GM18517 (cell line): ENCODE measurements around the gene SPATA46.

Source experiments
- ATAC-seq: cut with Tn5 transposase; IDR thresholded peaks from one replicate; pipeline ENCODE4 v1.9.1; 2021; ENCODE audit warnings: mild to moderate bottlenecking, moderate library complexity; ENCODE audit not compliant: unreplicated experiment

The SPATA46 gene

DNA sequence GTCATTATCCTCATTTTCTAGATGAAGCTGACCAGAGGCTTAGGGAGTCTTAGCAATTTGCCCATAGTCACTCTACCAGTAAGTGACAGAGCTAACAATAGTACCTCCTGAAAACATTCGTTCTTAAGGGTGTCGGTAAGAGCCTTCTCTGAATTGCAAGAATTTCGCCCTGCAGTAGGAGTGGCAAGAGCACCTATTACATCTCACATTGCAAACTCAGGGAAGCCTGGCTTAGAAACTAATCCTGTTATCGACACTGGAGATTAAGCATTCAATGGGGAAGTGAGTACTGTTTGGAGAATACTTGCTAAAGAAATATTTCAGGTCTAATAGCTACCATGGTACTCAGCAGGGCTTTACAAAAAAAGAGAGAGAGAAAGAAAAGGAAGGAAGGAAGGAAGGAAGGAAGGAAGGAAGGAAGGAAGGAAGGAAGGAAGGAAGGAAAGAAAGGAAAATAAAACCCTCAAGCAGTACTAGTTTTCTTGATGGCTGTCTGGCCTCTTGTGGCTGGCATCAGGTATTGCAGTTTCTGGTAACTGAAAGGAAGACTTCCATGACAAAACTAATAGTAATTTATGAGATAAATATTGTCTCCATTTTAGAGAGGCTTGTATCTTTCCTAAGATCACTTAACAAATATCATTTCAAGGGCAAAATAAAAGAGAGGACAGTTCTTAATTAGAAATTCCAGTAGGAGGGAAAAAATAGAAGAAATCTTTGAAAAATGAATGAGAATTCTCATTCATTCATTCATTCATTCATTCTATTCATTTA is 15.3 kb upstream of the SPATA46 start:
- ATAC-seq: no peak

DNA sequence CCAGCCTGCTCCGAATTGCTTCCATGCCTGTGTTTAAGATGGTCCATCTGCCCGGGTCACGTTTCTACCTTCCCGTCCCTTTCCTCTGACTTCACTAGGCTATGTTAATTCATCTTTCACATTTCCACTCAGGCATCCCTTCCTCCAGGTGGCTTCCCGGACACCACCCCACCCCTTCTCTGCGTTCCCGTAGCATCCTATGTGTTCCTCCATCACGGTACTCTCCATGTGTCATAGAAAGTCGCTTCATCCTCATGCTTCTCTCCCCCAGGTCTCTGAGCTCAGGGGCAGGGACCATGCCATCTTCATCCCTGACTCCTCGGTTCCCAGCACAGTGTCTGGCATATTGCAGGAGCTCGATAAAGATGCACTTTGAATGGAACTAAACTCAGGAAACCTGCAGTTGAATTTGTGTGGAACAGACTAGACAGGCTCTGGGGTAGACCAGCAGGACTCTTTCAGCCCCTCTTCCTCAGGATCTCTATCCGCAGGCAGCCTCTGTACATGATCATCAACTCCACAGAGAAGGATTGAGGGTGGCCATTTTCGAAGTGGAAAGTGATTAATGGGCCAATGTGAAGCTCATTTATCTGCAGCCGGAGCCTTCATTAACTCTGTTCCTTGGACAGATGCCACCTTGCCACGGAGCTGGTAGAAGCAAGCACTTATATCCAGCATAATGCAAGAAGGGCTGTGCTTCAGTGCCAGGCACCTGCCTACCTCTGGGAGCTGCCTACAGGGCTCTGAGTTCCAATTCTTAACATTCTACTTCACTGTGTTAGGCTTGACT is 13.9 kb upstream of the SPATA46 start:
- ATAC-seq: no peak

DNA sequence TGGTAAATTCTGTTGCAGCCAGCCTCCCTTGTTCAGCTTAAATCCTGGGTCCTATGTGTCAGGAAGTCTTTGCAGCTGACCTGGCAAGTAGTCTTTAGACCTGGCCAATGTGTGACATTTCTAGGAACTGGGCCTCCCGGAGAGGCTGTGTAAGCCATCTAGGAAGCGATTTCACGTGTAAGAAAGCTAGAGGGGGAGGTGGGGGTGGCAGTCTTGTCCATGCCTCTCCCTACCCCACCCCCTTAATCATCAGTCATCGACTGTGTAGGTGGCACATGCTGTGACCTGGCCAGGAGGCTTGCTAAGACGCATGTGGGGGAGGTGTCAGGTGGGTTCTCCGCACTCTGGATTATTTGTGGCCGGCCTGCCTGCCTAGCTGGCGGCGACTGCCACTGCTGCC is 13.3 kb upstream of the SPATA46 start:
- no peak for ATAC-seq

DNA sequence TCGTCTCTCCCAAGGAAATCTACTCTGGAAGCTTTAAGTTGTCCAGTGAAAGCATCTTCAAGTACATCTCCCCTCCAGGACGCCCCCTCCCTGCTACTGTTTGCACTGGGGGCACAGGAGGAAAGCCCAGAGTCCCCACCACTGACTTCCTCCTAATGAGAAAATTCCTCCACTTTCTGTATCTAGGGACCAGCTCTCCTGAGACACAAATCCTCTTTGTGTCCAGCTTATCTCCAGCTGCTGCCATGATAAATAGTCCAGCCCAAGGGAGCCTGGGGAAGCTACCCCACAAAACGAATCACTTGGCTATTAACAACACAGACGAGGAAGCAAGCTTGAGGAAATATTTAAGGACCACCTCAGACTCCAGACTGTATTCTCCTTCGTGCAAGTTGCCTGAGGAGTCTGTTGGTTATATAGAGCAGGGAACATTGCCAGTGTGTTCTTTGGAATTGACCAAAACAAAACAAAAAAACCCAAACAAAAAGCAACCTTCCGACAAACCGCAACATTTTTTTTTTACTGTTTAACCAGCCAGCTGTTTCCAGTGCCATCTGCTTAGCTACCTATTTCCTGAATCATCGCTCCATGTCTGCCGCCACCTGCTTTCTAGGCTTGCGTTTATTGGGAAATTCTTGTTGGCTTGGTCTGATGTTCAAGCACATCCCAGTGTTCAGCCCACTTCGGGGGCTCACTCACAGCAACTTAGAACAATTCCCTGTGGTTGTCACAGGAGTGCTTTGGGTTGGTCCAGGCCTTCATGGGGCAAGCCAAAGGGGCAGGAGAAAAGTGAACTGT is 12.6 kb upstream of the SPATA46 start:
- no peak for ATAC-seq

DNA sequence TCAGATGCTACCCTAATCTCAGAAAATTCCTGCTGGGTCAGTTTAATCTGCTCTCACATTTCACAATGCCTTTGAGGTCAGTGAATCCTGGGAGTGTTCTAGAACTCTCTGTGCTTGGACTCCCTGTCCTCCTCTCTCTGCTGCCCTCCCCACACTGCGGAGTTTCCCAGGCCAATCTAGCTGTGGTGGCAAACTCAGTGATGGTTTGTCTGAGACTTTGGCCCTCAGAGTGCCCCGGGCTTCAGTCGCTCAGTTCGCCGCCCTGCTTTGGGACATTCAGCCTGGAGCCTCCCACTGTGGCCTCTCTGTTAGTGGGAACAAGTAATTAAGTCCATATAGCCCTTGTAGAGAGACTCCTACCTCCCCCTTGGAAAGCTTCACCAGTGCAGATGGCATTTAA is 12.0 kb upstream of the SPATA46 start:
- ATAC-seq: no peak

DNA sequence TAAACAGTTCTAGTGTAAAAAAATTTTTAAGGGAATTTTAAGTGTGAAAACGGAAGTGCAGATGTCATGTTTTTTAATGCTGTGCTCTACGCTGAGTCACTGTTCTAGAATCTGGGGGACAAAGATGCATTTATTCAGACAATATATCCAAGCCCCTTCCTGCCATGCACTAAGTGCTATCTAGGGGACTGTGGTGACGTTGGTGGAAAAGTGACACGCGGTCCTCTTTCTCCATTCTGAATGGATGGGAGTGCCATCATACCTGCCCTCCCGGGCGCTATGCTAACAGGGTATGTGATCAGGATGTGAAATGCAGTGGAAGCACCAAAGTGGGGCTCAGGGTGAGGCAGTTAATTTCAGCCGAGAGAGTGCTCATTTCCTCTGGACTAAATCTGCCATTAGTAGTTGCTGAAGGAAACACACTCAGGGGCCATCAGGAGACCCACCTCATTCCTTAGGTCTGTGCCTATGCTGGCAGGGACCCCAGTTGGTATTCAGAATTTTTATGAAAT is 11.5 kb upstream of the SPATA46 start:
- no peak for ATAC-seq

DNA sequence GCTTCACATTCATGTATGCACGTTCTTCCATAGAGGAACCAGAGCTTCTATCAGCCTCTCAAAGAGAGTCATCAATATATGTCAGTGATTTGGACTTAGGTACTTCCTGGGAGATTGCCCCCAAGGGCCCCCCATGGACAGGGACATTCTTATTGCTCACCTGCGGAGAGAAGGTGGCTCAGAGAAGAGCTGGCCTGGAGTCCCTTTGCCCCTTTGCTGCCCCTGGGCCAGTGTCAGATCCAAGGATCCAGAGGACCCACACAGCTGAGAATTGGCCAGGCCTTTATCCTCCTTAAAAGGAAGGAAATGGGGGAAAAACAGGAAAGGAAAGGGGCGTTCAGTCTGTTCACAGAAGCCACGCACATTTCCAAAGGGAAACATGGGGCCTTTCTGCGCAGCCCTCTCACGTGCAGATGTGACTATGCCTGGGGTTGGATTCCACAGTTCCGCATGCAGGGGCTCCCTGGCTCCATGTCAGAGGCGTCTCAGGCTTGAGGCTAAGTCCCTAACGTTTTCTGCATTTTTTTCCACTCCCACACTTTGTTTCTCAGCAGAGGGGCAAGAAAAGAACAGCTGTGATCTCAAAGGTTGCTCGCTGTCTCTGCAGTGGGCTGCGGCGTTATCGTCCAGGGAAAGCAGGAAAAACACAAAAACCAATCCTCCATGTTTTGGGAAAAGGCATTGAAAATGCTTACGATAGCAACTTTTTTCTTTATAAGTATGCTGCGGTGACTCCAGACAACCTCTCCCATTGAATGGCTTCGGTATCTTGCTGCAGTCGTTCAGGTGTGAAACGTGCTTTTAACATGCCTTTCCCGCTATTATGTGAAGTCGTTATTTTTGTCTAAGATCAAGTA is 10.8 kb upstream of the SPATA46 start:
- no peak for ATAC-seq

DNA sequence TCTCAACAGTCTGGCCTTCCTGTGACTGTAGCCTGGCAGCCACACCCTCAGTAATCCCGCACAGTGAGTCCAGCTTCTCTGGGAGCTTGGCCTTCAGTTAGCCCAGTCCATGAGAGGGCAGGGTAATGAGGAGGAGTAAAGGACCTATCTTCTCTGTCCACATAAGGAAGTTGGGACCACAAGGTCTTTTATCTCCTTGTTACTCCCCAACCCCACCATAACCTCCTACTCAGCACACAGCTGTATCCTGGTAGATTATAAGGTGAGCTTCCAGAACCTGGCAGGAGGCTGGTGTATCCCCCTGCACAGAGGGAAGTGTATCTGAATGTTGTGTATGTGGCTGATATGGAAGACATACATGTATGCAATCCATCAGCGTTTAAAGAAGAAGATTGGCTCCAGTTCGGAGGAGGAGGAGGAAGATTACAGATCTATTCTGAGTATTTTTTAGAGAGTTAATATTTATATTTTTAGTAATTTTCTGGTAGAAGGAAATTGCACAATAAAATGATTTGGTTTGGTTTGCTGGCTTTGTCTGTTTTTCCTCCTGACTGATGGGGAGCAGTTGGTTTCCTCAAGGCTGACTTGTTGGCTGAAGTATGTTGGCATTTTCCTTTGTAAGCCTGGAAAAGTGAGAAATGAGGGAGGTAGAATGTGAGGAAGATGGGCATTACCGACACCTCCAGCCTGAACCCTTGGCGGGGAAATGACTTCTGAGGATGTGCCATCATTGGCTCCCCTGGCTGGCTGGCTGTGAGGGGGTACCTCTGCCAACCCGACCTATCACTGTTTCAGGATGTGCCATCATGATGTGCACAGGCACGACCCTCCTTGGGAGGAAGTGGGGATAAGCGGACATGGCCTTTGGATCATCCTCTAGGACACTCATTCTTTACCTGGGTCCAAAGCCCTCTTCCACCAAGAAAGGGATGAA is 9.9 kb upstream of the SPATA46 start:
- no peak for ATAC-seq

DNA sequence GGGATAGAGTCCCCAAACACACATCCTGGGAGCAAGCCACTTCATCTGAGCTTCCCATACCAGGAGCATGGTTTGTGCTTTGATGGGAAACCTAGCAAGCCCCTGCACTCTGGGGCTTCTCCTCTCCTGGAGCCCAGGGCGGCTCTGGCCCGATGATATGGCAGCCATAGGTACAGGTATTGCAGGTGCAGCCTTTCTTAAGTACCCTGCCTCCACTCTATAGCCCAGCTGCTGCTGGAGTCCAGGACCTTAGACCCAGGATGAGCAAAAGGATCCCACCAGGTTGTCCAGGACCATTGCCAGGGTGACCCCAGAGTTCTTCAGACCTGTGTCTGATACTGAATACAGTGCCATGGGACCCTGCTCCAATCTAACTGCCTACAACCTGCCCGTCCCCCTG is 9.0 kb upstream of the SPATA46 start:
- no peak for ATAC-seq

DNA sequence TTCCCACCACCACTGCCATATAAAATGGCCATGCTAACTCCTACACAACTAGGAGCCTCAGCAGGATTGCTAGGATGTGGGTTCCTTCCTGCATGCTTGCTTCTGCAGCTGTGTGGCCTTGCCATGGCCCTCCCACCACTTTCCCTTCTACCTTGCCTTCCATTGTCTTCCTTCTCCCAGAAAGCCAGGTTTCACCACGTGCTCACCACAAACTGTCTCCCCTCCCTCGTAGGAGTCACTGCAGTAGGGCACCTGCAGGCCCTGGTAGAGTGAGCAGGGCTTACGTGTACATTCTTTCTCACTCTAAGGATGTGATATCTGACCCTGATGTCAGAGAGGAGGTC is 8.6 kb upstream of the SPATA46 start:
- no peak for ATAC-seq

DNA sequence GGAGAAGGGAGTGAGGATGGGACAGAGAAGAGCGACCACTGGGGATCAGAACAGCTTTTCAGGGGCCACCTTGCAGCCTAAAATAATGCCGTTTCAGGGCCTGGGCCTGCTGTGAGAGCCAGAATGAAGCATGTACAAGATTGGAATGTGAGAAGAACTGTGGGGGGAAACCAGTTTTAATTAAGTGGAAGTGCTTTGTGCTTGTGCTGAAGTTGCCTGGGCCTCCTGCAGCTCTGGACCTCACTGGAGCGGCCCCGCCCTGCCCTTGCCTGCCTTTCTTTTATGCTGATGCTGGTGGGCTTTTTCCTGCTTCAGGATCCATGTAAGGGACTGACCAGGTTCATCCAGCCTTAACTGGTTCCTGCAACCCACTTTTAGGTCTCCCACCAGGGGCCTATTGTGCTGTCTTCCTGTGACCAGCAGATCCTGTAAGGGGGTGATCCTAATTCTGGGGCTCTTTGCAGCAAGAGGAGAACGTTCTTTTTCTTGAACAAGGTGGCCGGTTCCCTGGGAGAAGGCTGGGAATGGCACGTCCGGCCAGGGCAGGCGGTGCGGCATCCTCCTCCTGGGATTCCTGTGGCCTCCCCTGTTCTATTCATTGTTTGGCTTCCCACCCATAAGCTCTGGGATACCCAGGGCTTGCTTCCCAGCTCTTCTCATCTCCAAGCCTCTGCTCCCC is 8.1 kb upstream of the SPATA46 start:
- ATAC-seq: no peak

DNA sequence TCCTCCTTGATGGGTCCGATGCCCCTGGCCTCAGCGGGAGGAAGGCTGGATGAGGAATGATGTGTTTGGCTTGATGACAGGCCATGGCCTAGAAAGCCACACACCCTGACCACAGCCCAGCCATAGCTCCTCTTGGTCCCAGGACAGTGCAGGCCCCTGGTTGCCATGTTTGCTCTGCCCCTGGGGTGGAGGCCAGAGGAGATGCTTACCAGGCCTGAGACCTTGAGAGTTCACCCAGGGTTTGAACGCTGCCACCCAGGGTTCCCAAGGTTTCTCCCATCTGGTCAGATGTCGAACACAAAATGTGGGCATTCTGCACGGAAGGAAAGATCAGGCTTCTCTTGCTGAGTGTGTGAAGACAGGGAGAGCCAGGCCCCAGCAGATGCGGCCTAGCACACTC is 7.5 kb upstream of the SPATA46 start:
- no peak for ATAC-seq

DNA sequence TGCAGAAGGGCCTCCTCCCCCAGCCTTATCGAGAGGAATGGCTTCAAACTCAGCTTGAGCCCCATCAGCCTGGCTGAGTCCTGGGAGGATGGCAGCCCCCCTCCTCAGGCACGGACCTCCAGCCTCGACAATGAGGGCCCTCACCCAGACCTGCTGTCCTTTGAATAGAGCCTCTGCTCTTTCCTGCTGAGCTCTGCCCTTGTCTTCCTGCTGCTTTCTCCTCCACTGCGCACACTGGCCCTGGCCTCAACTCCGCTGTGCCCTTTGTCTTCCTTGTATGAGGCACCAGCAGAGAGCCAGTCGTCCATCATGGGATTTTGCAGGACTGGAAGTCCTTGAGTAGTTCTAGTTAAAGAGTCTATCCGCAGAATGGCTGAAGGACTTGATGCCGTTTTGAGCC is 6.9 kb upstream of the SPATA46 start:
- ATAC-seq: no peak

DNA sequence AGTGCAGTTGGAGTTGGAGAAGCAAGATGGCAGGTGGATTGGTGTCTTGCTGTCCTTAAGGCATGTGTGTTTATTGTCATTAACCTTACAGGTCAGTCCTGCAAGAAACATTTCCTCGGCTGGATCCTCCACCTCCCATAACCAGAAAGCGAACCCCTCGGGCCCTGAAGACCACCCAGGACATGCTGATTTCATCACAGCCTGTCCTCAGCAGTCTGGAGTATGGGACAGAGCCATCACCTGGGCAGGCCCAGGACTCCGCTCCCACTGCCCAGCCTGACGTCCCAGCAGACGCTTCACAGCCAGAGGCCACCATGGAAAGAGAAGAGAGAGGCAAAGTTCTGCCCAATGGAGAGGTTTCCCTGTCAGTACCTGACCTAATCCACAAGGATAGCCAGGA is 6.4 kb upstream of the SPATA46 start:
- no peak for ATAC-seq

DNA sequence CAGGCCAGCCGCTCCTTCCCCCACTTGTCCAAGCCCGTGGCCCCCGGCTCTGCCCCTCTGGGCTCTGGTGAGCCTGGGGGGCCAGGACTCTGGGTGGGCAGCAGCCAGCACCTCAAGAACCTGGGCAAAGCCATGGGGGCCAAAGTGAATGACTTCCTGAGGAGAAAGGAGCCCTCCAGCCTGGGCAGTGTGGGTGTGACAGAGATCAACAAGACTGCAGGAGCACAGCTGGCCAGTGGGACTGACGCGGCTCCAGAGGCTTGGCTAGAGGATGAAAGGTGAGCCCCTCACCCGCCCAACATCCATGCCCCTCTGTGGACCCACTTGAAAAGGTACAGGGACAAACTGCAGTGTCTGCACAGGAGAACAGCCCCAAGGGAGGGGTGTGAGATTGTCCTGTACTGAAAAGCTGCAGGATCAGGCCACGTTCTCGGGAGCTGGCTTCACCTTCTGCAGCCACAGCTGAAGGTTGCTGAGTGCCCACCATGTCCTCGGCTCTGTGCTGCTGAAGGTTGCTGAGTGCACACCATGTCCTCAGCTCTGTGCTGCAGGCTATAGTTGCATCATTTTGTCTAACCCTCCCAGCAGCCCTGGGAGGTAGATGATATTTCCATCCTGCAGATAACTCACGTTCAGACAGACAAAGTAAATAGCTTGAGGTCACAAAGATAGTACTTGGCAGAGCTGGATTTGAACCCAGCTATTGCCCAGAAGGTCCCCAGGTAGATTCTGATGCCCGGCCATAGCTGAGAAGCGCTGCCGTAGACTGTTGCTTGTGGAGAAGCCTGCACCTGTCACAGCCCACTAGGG is 5.5 kb upstream of the SPATA46 start:
- no peak for ATAC-seq

DNA sequence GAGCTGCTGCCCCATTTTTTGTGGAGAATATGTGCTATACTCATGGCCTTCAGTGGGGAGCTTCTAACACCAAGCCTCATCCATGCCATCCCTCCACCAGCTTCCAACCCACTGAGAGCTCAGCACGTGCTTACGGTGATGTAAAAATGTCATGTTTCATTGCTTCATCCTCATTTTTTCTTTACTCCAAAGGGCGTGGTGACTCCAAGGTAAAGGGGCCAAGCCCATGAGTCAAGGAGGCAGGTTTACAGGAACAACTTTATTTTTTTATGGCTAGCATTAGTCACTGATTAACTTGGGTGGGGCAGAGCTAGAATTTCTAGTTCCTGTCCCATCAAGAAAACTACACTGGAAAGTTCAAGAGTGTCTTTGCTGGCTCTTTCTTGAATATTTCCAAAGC is 4.7 kb upstream of the SPATA46 start, which contains the start of gene C1orf226:
TSS of gene C1orf226 (plus strand) at position 346 of the 400 bp plus-strand sequence. CDS start 174 bp downstream, outside the sequence.
- ATAC-seq: no peak

DNA sequence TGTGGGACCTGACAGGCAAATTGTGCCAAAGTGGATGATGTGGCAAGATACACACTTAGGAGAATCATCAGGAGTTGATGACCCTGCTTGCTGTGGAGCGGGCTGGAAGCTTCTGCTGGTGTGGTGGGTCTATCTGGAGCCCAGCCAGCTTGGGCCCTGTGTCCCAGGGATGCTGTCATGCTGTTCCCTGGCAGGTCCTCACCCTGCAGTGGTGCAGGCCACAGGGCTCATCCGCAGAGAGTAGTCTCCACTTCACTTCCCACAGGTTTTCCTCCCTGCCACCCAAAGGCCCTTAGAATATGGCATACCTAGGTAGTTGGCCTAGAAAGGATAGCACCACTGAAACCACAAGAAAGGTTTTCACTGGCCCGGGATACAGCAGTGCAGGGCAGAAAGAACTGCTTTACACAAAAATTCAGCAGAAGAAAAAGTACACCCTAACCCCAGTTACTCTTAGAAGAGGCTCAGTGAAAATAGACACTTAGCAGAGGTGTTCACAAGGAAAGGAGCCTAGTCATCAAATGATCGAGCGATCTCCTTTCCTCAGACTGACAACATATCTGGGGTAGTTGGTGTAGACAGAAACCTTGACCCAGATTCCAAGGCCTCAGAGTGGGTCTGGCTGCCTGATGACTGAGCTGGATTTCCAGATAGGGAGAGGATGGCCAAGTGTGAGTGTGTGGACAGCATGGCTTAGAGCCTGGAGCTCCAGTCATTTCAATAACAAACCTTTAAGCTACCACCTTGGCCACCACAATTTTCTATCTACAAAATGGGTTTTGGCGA is 3.6 kb upstream of the SPATA46 start:
- ATAC-seq: no peak
